ENCODE results near the gene GPR135. TPM values are rescaled to one million over a fixed set of nuclear protein-coding genes. Genes with fewer than 3 reads are reported as not detected.
A peak's percentile ranks its signal among the peaks of the same experiment; 100 is the strongest.

The GPR135 gene, protein sequence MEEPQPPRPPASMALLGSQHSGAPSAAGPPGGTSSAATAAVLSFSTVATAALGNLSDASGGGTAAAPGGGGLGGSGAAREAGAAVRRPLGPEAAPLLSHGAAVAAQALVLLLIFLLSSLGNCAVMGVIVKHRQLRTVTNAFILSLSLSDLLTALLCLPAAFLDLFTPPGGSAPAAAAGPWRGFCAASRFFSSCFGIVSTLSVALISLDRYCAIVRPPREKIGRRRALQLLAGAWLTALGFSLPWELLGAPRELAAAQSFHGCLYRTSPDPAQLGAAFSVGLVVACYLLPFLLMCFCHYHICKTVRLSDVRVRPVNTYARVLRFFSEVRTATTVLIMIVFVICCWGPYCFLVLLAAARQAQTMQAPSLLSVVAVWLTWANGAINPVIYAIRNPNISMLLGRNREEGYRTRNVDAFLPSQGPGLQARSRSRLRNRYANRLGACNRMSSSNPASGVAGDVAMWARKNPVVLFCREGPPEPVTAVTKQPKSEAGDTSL
- polyA plus RNA-seq (2011; rRNA removed) (2.6 and 3.6 TPM in 2 replicates), polyA plus RNA-seq (2017; fragmentation: RNase III; extraction: RNeasy Plus Mini Kit Qiagen cat#74134 plus additional on column Dnase treatment) (1.5 to 2.0 TPM (median 1.7 TPM) in 3 replicates), polyA minus RNA-seq (2011; rRNA and poly(A)+ RNA removed) (6.0 and 8.3 TPM in 2 replicates)
- polyA plus RNA-seq (2012; cell fraction: cytosol; rRNA removed) = 0.77 and 1.2 TPM in 2 replicates
- 9.2 and 17.1 TPM in 2 replicates for polyA plus RNA-seq (2012; cell fraction: nucleus; rRNA removed)

DNA sequence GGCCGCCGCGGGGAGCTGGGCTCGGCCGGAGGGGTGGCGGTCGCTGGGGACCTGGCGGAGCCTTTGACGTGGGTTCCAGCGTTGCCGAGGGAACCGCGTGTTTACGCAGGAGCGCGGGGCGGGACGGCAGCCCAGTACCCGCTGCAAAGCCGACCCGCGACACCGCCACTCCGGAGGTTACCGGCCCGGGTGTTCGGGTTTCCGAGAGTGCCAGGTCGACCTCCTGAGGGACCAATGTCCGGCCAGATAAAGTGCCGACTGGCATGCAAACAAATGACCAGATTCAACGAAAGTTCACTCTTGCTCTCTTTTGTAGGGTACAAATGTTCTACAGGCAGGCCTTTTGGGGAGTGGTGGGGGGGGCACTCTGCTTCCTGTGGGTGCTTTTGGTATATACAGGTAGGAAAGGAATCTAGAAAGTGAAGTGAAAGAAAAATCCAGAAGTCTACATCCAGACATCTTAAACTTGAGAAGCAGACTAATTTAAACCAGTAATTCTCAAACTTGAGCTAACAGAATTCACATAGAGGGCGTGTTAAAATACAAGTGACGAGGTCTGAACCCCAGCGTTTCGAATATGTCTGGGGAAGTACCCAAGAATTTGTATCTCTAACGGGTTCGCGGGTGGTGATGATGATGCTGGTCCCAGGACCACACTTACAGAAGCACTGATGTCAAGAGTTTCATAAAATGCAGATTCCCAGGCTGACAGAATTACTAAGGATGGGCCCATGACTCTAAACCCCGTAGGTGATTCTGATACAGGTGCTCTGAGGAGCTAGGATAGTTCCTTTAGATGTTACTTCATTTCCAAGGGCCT is at the start of gene GPR135:
Gene GPR135 (minus strand): TSS at position 65 of the 820 bp plus-strand sequence. CDS start 154 bp downstream, outside the sequence.
- Histone ChIP-seq H3K9me3 (no peaks in the 10 kb centered on the region), H3K4me2 (no peak within 1 kb of the TSS), H3K27ac (no peak within 1 kb of the TSS), H3K4me1 (no peaks in the 10 kb centered on the region), H3K4me3 (no peak within 1 kb of the TSS)
- FAIRE-seq (no peak), ATAC-seq (no peak), DNase-seq (ENCODE audit: low read depth in 1 of 2, low spot score in 1 of 2) (no peak)
- WGBS (ENCODE audit: missing lambda C conversion rate) = 95% methylated on average over 9 of the region's 40 CpGs
- ChIA-PET CTCF (interaction anchor here (0.9 to 2.4 kb wide), 3 partner anchors 9 to 335 kb away, joined by 3 to 7 read pairs (median 4); partner anchors contain the start of genes JKAMP and L3HYPDH), POLR2A (no interaction called here)
- TF ChIP-seq CEBPB (IDR thresholded peaks at IDR 0.05) (no peak), RCOR1 (IDR thresholded peaks at IDR 0.05; ENCODE audit: low read depth, low read length) (no peak), GATA3 (IDR thresholded peaks at IDR 0.05; ENCODE audit: borderline replicate concordance) (no peak), CBX8 (IDR thresholded peaks at IDR 0.05) (no peak), JUN (IDR thresholded peaks at IDR 0.05) (no peak), HDAC2 (IDR thresholded peaks at IDR 0.05) (no peak), NR3C1 (IDR thresholded peaks at IDR 0.05) (no peak), TP53 (CRISPR knock-in tag; IDR thresholded peaks at IDR 0.05) (no peak), EHMT2 (IDR thresholded peaks at IDR 0.05; ENCODE audit: low read depth) (no peak), ZFP36 (IDR thresholded peaks at IDR 0.05; ENCODE audit: borderline replicate concordance, partially characterized antibody) (no peak), HEYL (CRISPR knock-in tag; IDR thresholded peaks at IDR 0.05) (no peak), RNF2 (IDR thresholded peaks at IDR 0.05; ENCODE audit: borderline replicate concordance, low read depth) (no peak), RAD21 (conservative IDR thresholded peaks at IDR 0.05 in 1 of 2, IDR thresholded peaks at IDR 0.05 in 1 of 2) (no peak), MAZ (IDR thresholded peaks at IDR 0.05; ENCODE audit: borderline replicate concordance, low read depth, low read length) (no peak)
- TF ChIP-seq, protein P1, sequence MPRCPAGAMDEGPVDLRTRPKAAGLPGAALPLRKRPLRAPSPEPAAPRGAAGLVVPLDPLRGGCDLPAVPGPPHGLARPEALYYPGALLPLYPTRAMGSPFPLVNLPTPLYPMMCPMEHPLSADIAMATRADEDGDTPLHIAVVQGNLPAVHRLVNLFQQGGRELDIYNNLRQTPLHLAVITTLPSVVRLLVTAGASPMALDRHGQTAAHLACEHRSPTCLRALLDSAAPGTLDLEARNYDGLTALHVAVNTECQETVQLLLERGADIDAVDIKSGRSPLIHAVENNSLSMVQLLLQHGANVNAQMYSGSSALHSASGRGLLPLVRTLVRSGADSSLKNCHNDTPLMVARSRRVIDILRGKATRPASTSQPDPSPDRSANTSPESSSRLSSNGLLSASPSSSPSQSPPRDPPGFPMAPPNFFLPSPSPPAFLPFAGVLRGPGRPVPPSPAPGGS (IDR thresholded peaks at IDR 0.05) = no peak
- TF ChIP-seq, protein P2, sequence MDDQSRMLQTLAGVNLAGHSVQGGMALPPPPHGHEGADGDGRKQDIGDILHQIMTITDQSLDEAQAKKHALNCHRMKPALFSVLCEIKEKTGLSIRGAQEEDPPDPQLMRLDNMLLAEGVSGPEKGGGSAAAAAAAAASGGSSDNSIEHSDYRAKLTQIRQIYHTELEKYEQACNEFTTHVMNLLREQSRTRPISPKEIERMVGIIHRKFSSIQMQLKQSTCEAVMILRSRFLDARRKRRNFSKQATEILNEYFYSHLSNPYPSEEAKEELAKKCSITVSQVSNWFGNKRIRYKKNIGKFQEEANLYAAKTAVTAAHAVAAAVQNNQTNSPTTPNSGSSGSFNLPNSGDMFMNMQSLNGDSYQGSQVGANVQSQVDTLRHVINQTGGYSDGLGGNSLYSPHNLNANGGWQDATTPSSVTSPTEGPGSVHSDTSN (IDR thresholded peaks at IDR 0.05) = no peak
- TF ChIP-seq, protein P3, sequence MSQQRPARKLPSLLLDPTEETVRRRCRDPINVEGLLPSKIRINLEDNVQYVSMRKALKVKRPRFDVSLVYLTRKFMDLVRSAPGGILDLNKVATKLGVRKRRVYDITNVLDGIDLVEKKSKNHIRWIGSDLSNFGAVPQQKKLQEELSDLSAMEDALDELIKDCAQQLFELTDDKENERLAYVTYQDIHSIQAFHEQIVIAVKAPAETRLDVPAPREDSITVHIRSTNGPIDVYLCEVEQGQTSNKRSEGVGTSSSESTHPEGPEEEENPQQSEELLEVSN (IDR thresholded peaks at IDR 0.05; ENCODE audit: borderline replicate concordance, low read depth) = no peak

DNA sequence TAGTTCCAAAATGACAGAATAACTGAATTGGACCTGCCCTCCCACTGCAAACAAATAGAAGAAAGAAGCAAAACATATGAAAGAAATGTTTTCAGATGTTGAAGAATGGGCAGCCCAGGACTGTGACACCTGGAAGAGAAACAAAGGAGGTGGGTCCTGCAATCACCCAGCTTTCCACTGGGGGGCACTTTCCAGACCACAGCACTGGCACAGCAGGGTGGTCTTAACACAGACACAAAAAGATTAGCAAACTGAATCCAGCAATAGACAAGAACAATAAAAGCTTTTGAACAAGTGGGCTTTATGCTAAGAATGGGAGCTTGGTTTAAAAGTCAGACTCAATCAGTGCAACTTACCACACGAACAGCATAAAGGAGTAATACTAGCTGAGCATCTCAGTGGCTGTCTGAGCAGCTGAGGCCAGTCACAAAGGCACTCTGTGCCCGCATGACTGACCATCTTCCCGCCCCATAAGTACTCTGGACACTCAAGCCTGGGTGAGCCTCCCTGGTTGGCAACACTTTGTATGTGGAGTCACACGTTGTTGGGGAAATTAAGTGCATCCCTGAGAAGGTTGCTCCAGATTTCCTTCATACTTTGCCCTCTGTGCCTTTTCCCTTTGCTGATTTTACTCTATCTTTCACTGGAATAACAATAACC is 46.9 kb upstream of the GPR135 start:
- POLR2A ChIA-PET = interaction anchor here (0.7 kb wide), 1 partner anchor 28 kb away, joined by 4 read pairs; the partner anchor contains the start of genes JKAMP and L3HYPDH
- TF ChIP-seq, protein P4, sequence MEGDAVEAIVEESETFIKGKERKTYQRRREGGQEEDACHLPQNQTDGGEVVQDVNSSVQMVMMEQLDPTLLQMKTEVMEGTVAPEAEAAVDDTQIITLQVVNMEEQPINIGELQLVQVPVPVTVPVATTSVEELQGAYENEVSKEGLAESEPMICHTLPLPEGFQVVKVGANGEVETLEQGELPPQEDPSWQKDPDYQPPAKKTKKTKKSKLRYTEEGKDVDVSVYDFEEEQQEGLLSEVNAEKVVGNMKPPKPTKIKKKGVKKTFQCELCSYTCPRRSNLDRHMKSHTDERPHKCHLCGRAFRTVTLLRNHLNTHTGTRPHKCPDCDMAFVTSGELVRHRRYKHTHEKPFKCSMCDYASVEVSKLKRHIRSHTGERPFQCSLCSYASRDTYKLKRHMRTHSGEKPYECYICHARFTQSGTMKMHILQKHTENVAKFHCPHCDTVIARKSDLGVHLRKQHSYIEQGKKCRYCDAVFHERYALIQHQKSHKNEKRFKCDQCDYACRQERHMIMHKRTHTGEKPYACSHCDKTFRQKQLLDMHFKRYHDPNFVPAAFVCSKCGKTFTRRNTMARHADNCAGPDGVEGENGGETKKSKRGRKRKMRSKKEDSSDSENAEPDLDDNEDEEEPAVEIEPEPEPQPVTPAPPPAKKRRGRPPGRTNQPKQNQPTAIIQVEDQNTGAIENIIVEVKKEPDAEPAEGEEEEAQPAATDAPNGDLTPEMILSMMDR (IDR thresholded peaks at IDR 0.05) = peak; percentile 35; the same call in 2 of the 3 replicates
- TF ChIP-seq MAFK (IDR thresholded peaks at IDR 0.05; ENCODE audit: partially characterized antibody) (no peak), HOXA7 (CRISPR knock-in tag; IDR thresholded peaks at IDR 0.05) (no peak), POLR2A (IDR thresholded peaks at IDR 0.05; ENCODE audit: low read length) (no peak), RAD21 (conservative IDR thresholded peaks at IDR 0.05 in 1 of 2, IDR thresholded peaks at IDR 0.05 in 1 of 2) (peak in 1 of 2 experiments; percentile 21; a peak in 1 of 5 replicates), RNF2 (IDR thresholded peaks at IDR 0.05; ENCODE audit: borderline replicate concordance, low read depth) (no peak), MYC (IDR thresholded peaks at IDR 0.05; ENCODE audit: borderline replicate concordance, low read length) (no peak), NFE2L2 (conservative IDR thresholded peaks at IDR 0.05; ENCODE audit: low read length) (no peak), HEYL (CRISPR knock-in tag; IDR thresholded peaks at IDR 0.05) (no peak), SMC3 (IDR thresholded peaks at IDR 0.05) (peak; percentile 21; the same call in 1 of the 3 replicates), TFCP2L1 (CRISPR knock-in tag; IDR thresholded peaks at IDR 0.05) (no peak), ZC3H11A (IDR thresholded peaks at IDR 0.05) (no peak)
- CTCF ChIA-PET = interaction anchor here (0.6 to 6.5 kb wide), 8 partner anchors 10 to 986 kb away, joined by 3 to 52 read pairs (median 4); partner anchors contain the start of genes CCDC175, JKAMP and L3HYPDH
- DNase-seq (ENCODE audit: low read depth in 1 of 2, low spot score in 1 of 2) (peak; percentile 9 to 24), ATAC-seq (peak; percentile 45 to 74; a peak in 4 of 6 replicates), FAIRE-seq (no peak)
- Histone ChIP-seq H3K4me2 (no peak overlapping the region), H3K4me3 (no peak overlapping the region), H3K4me1 (no peaks in the 10 kb centered on the region), H3K27ac (no peak overlapping the region), H3K9me3 (no peaks in the 10 kb centered on the region; the same call in 2 of the 3 replicates)
- WGBS (ENCODE audit: missing lambda C conversion rate) = 9% methylated on average over 4 of the region's 4 CpGs

All from A549 (cell line).